GM19328 (cell line): Measurements from ENCODE around the gene BCLAF1.
"Not testable (repeated sequence)": the region's sequence is repeated elsewhere in the genome, so short reads cannot be mapped to it uniquely, and the experiment has no call there.

Source experiments
- ATAC-seq: cut with Tn5 transposase; IDR thresholded peaks from one replicate; pipeline ENCODE4 v1.9.1; 2021; ENCODE audit warnings: mild to moderate bottlenecking, moderate library complexity; ENCODE audit not compliant: unreplicated experiment

The BCLAF1 gene

DNA sequence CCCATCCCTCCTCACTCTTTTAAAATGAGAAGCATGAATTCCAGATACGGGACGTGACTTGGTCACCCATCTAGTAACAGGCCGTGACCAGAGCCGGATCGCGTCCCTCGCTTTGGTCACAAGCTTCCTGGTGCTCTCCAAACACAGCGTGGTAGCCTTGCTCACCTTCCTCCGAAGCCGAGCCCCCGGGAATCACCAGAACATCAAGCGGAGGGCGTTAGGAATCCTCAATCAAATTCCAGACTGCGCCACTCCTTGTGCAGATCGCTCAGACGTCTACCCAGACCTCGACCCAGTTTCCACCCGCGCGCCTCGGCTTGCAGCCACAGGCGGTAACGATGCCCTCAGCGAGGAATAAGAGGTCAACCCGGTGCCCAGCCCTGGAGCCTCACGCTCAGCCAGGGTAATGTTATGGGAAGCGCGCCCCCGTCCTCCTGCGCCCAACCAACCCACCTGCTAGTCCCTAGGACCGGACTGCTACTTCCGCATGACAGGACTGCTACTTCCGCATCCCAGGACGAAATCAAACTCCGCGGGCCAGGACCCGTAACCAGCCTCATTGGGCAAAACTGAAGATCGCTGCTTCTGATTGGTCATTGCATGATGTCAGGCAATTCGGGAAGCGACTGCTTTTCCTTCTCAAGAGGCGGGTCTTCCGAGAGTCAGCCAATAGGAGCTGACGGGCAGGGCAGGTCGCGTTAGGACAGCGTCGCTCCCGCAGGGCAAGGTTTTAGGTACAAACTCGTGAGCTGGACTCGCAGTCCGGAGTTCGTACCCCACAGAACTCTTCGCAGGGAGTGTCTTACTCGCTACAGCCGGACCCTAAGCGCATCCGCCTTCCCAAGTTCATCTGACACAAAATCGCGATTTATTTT lies 39.6 kb downstream of the BCLAF1 start, which contains the start of gene MTFR2:
Gene MTFR2, minus strand, starts transcription at position 501 of the 875 bp plus-strand sequence. CDS start 1,212 bp downstream, outside the sequence.
- ATAC-seq: peak; percentile 96

DNA sequence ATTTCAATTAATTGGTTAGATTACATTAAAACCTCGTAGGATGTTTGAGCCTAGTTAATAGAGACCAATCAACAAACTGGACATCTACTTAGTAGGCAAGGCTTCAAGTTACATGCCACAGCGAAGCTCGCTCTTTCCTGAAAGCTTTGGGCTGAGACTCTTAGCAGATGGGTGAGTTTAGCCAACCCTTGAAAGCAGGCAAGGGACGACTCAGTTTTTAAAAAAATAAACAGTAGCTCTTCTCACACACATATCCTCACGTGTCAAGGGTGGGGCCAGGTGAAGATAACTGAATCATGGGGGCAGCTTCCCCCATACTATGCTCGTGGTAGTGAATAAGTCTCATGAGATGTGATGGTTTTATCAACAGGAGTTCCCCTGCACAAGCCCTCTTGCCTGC lies 40.3 kb downstream of the BCLAF1 start:
- no peak for ATAC-seq

DNA sequence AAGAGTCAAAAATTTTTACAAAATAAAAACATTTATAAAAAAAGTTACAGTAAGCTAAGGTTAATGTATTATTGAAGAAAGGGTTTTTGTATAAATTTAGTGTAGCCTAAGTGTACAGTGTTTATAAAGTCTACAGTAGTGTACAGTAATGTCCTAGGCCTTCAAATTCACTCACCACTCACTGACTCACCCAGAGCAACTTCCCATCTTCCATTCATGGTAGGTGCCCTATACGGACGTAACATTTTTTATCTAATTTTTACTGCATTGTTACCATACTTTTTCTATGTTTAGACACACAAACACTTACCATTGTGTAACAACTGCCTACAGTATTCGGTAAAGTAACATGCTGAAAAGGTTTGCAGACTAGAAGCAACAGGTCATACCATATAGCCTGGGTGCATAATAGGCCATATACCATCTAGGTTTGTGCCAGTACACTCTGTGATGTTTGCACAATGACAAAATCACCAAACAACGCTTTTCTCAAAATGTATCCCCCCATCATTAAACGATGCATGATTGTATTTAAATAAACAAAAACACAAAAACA lies 45.5 kb downstream of the BCLAF1 start:
- ATAC-seq: no peak

DNA sequence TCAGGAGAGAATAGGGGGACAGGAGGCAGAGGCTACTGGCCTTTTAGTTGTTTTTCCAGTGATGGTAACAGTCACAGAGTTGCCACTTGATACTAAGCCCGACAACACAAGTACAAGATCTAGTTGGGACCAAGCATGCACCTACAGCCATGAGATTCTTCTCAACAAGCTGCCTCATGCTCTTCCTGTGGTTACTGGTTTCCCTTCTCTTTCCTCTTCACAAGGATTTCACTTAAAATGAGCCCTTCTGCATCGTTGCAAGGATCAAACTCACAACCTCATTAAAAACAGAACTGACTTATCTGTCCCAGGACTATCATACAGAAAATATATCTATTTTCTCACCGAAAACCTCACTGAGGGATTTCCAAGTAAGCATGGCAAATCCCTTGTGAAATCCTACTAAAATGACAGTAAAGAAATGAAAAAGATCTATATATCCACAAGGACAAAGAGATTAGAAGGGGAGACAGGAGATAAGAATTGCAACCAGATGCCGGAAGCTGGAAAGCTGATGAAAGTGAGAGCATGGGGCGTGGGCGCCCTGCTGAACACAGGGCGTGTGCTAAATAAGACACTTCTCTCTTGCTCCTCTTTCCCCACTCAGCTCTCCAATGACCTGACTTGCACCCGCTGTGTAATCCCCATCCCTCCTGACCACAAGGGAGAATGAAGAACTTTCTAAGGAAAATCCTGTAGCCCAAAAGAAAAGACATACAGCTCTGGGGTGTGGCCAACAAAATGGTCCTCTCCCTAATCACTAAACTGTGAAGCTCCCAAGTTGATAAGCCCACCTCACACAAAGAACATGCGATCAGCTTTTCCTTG lies 53.0 kb downstream of the BCLAF1 start:
- ATAC-seq: no peak

DNA sequence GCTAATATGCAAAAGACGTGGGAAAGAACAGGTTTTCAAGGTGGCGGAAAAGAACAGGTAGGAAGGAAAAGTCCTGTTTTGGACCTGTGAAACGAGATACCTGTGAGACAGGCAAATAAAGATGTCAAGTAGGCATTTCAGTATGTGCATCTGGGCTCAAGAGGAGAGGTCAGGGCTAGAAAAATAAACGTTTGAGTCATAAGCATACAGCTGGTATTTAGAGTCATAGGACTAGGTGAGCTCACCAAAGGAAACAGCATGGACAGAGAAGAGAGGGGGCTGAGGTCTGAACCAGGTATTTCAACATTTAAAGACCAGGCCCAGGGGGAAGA lies 54.4 kb downstream of the BCLAF1 start:
- ATAC-seq: no peak

DNA sequence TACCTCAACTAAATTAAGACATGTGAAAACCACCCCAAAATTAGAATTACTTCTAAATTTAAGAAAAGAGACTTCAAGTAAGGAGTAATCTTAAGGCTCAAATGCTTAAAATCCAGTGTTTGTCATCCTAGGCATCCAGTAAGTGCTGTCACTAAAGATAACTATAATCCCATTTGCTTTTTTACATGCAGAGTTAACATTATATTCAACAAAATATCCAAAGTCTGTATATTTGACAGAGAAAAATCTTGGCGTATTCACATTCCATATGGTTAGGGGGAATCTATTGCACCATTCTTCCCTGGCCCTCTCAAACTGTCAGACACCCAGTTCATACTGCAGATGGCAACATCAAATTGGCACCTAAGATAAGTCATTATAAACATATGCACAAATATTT lies 56.9 kb downstream of the BCLAF1 start:
- ATAC-seq: no peak

DNA sequence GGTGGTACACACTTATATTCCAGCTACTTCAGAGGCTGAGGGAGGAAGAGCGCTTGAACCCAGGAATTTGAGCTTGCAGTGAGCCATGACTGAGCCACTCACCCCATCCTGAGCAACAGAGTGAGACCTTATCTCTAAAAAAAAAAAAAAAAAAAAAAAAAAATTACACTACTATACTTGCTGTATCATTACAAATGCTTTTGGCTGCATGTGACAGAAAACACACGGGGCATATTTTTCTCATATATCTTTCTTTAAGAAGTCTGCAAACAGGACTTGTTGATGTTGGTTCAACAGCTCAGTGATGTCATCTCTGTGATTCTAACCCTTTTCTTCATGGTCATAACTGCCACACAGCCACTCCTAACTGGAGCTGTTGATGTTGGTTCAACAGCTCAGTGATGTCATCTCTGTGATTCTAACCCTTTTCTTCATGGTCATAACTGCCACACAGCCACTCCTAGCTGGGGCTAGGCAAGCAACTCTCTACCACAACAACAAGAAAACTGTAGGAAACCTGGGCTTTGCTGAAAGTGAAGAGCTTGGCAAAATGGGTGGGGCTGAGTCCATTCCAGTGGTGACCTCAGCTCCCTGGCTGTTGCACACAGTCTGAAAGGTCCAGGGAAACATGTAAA lies 59.3 kb downstream of the BCLAF1 start:
- no peak for ATAC-seq

DNA sequence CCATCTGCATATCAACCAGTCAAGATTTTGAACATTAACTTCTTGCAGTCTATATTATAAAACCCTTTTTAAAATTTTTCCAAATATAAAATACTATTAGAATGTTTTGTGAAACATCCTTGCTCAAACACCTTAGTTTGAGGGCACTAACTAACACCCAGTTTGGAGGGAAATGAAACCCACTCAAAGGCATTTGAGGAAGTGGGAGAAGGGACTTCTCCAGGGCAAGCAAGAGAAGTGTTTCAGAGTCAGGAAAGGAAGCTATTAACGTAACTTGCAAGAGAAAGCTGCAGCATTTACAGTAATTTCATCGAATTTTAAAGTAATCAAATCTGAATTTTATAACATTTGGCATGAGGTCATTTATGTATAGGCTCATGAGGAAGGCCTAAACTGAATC lies 60.8 kb downstream of the BCLAF1 start:
- ATAC-seq: no peak

DNA sequence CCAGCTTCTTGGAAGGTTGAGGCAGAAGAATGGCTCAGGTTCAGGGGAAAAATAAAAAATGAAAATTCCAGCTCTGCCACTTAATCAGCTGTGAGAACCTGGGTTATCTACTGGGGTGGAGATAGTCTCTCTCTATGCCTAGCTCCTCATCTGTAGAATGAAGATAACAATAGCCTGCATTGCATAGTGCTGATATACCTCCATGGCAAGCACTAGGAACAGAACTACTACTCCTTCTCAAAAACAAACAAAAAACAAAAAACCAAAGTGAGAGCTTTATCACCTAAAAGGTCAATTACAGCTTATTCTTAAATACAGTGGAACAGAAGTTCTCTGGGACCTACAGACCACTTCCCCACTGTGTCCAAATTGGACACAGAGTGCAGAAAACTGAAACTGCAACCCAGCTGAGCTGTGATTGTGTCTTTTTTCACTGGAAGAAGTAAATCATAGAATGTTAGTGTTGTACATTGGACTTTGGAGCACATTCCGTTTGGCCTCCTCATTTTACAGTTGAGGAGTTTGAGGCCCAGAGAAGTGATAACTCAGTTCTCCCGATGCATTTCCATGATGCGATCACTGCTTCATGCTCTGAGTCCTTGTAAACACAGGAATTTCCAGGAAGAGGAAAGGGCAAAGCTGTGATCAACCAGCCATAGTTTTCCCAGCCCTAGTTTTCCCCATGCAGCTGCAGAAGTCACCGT lies 62.8 kb downstream of the BCLAF1 start:
- no peak for ATAC-seq

DNA sequence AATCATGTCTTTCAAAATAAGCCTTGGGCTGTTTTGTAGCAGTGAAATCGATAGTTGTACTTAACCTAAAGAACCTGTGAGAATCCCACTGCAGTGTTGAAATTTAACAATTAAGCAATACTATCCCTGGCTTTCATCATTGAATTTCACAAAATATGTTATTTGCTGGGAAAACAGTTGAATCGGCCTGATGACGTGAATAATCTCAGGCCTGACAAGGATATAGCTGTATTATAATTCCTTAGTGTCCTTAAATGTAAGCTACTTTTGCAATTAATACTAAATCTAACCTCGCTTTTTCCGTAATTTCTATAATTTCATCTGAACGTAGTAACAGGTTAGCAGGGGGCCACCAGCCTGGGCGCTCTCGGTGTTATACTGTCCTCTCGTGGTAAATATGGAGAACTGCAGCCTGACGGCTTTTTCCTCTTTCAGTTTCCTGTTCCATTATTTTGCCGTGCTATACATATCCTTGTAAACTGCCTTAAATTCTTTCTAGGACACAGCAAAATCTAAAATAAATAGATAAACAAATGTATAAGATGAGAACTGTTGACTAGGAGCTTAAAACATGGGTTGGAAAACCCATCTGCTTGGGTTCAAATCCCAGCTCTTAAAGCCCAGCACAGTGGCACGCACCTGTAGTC lies 63.5 kb downstream of the BCLAF1 start:
- no peak for ATAC-seq

DNA sequence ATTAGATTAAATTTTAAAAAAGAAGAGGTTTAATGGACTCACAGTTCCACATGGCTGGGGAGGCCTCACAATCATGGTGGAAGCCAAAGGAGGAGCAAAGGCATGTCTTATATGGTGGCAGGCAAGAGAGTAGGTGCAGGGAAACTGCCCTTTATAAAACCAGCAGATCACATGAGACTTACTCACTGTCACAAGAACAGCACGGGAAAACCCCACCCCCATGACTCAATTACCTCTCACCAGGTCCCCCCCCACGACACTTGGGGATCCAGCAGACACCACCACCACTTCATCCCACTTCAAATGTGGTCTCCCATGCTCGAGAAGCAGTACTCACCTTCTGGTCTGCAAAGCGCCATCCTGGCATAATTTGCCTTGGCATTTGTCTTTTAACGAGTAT lies 64.2 kb downstream of the BCLAF1 start:
- ATAC-seq: no peak

DNA sequence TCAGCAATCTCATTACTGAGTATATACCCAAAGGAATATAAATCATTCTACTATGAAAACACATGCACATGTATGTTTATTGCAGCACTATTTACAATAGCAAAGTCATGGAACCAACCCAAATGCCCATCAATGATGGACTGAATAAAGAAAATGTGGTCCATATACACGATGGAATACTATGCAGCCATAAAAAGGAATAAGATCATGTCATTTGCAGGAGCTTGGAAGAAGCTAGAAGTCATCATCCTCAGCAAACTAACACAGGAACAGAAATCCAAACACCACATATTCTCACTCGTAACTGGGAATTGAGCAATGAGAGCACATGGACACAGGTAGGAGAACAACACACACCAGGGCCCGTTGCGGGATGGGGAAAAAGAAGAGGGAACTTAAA lies 64.7 kb downstream of the BCLAF1 start:
- ATAC-seq: not testable (repeated sequence)

DNA sequence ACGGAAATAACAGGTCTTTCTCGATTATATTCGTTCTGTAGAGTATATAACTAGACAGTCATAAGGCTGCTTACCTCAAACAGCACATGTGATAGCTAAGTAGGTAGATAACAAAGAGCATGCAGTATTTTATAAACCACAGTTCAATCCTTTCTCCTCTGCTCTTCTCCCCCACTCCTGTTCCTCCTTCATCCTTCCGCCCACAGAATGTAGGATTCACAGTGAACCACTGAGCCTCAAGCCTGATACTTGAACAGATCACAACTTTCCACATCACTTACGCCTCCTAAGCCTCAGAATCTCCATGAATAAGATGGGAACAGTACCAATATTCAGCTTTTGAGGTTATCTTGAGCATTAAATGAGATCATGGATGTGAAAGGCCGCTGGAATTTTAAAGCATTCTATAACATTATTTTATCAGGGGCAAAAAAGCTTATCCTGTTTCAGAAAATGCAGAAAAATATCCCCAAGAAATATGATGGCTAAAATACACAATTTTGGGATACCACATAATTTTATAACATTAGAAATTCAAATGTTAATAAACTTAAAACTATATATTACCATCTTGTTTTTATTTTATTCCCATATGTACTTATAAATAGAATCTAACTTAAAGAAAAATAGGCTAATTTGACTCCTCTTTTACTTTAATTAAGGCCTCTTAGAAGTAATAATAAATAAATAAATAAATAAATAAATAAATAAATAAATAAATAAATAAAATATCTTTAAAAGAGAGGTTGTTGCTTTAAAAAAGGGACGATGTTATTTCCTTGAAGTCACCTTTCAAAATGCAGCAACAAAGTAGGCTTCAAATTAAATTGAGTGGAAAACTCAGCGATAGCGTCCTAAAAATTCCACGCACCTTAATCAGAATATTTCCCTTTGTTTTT lies 72.9 kb downstream of the BCLAF1 start:
- ATAC-seq: no peak

DNA sequence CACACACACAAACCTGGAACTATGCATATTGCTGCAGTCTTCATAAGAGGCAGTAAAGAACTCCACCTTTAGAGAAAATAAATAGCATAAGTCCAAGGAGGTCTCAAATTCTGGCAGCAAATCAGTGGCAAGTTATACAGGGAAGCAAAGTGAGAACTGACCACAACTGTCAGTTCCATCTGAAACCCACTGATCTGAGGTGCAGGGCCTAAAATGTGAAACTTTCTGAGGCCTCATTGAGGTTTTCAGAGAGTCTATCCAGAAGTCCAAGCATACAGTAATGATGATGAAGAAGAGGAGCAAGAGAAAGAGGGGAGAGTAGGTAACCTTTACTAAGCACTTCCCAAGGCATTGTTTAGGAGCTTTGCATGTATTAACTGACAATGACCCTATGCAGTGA lies 75.8 kb downstream of the BCLAF1 start:
- ATAC-seq: no peak

DNA sequence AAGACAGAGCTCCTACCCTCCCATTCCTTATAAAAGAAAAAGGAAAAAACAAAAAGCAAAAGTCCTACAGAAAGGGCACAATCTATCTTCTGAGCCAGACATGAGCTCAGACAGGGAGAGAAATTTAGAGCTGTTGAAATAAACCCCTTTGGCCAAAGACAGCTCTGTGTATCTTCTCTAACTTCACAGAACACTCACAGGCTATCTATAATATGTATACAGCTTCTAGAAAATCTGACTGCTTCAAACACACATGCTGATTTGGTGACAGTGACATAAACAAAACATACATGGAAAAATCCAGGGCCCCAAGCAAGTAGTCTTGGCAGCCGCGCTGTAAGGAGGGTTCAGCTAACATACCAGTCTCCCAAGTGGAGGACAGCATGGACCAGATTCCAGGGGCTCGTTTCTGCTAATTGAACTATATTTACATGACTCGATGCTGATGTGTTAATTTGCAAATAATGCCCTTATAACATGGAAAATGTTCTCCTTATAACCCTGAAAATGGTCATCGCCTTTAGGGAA lies 76.6 kb downstream of the BCLAF1 start:
- no peak for ATAC-seq

DNA sequence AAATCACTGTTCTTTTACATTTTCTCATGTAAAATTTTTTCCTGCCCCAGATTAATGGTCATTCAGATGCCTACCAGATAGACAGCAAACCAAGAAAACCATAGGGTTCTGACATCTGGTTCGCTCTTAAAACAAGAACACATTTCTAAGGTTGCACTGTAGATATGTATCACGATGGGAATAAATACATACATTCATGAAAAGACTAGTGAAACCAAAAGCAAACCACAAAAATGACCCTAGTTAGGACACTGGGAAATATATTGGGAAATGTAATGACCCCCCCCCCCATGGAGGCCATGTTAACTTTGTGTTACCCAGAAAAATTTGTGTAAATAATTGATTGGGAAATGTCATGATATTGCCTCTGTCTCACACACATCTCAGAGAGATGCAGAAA lies 77.0 kb downstream of the BCLAF1 start:
- no peak for ATAC-seq

DNA sequence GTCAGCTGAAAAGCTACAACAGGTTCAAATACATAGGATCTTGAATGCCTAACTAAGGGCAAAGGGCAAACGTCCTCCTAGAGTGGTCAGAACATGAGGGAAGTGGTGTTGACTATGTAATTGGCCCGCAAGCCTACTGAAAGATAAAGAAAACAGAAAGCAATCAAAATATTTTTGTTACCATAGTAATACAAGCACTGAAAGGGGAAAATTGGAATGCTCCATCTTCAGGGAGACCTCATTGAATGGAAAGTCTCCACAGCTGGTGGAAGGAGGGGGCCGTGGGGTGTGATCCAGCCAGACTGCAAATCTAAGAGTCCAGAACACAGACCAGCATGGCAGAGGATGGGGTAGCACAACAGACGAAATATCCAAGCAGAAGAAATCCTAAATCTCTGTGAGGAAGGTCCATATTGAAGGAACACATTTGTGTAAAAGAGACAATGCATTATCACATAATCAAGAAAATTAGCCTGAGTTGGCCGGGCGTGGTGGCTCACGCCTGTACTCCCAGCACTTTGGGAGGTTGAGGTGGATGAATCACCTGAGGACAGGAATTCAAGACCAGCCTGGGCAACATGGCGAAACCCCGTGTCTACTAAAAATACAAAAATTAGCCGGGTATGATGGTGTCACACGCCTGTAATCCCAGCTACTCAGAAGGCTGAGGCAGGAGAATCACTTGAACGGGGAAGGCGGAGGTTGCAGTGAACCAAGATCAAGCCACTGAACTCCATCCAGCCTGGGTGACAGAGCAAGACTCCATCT lies 79.1 kb downstream of the BCLAF1 start:
- ATAC-seq: no peak

DNA sequence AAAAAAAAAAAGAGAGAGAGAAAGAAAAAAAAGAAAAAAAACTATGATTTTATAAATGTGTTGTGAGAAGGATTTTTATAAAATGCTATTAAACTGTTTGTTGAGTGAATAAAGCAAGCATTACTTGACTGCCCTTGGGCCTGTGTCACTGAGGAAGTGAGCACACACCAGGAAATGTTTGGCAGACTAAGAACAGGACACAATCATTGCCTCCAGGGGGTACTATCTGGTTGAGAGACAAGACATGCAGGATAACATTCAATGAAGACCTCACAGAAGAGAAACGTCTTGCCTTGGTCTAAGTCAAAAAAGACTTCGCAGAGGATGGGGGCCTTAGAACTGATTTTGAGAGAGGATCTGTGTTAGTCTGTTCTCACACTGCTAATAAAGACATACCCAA lies 80.2 kb downstream of the BCLAF1 start:
- ATAC-seq: no peak
